Progenitor cell of endocrine pancreas (in vitro differentiated cells): ENCODE results near the gene RNF183. TPM values are rescaled to one million over a fixed set of nuclear protein-coding genes. Genes with fewer than 3 reads are reported as not detected.

ENCODE experiments used
- DNase-seq: peaks from one replicate; pipeline ENCODE4 v3.0.0; 2021; ENCODE audit warnings: low spot score; ENCODE audit not compliant: unreplicated experiment
- H3K27ac Mint-ChIP-seq: 2 replicates; pipeline ENCODE4 v1.8.0; 2021; ENCODE audit warnings: mild to moderate bottlenecking, moderate library complexity, mixed read lengths
- H3K27me3 Mint-ChIP-seq: 2 replicates; pipeline ENCODE4 v1.8.0; 2021; ENCODE audit warnings: mixed read lengths
- H3K36me3 Mint-ChIP-seq: 2 replicates; pipeline ENCODE4 v1.8.0; 2022; ENCODE audit warnings: mixed read lengths; ENCODE audit not compliant: insufficient read depth
- H3K4me1 Mint-ChIP-seq: 2 replicates; pipeline ENCODE4 v1.8.0; 2021; ENCODE audit warnings: low read depth, mixed read lengths
- H3K4me3 Mint-ChIP-seq: 2 replicates; pipeline ENCODE4 v1.8.0; 2021; ENCODE audit warnings: low read depth, mild to moderate bottlenecking, moderate library complexity, mixed read lengths
- H3K9me3 Mint-ChIP-seq: 2 replicates; pipeline ENCODE4 v1.8.0; 2021; ENCODE audit warnings: low read depth, mixed read lengths
- CTCF ChIP-seq: fragments of 200-600 bp; sonication (generic); IDR thresholded peaks from one replicate; pipeline ENCODE4 v1.5.0; 2021; ENCODE audit warnings: antibody characterized with exemption, mild to moderate bottlenecking; ENCODE audit not compliant: unreplicated experiment
- total RNA-seq: library from RNA; stranded (reverse); gene quantifications from 2 replicates; pipeline ENCODE4 v1.2.1, GENCODE V29; 2021

Gene RNF183
- total RNA-seq, 1 donor from 2014 or later, result 0.26 TPM

GRCh38 chr9:113349445-113350094 lies 46.4 kb upstream of the RNF183 start, which contains the start of gene BSPRY:
Gene BSPRY (plus strand): TSS chr9:113349541. CDS start chr9:113349580, 39 bp downstream.
- DNase-seq, result peak; percentile 41
- Mint-ChIP-seq H3K36me3 (peaks cover 4% of the 10 kb centered on the region), H3K9me3 (no peaks in the 10 kb centered on the region), H3K27ac (peak within 1 kb of the TSS; percentile 77), H3K4me3 (peak within 1 kb of the TSS; percentile 86), H3K27me3 (peaks cover 5% of the 10 kb centered on the region), H3K4me1 (peaks cover 9% of the 10 kb centered on the region)
- TF ChIP-seq CTCF, result no peak

GRCh38 chr9:113349066-113349444 lies 45.9 kb upstream of the RNF183 start:
- no peak for DNase-seq
- Mint-ChIP-seq H3K4me1 (peaks cover 9% of the 10 kb centered on the region), H3K9me3 (no peaks in the 10 kb centered on the region), H3K4me3 (peak overlapping the region; percentile 83), H3K36me3 (peaks cover 4% of the 10 kb centered on the region), H3K27ac (peak overlapping the region; percentile 77), H3K27me3 (peaks cover 5% of the 10 kb centered on the region)
- no peak for TF ChIP-seq CTCF

GRCh38 chr9:113348437-113348836 lies 45.3 kb upstream of the RNF183 start:
- H3K9me3 Mint-ChIP-seq, result no peaks in the 10 kb centered on the region
- H3K27me3 Mint-ChIP-seq, result peaks cover 5% of the 10 kb centered on the region
- DNase-seq, result no peak
- H3K4me1 Mint-ChIP-seq, result peaks cover 9% of the 10 kb centered on the region
- no peak overlapping the region for H3K27ac Mint-ChIP-seq
- H3K36me3 Mint-ChIP-seq, result peaks cover 4% of the 10 kb centered on the region
- no peak for TF ChIP-seq CTCF
- peak overlapping the region; percentile 83 for H3K4me3 Mint-ChIP-seq

GRCh38 chr9:113345671-113346070 lies 42.5 kb upstream of the RNF183 start:
- TF ChIP-seq CTCF, result no peak
- no peaks in the 10 kb centered on the region for H3K36me3 Mint-ChIP-seq
- no peak overlapping the region for H3K27ac Mint-ChIP-seq
- H3K4me3 Mint-ChIP-seq, result no peak overlapping the region
- no peaks in the 10 kb centered on the region for H3K9me3 Mint-ChIP-seq
- DNase-seq, result no peak
- peaks cover 7% of the 10 kb centered on the region for H3K4me1 Mint-ChIP-seq
- peaks cover 8% of the 10 kb centered on the region for H3K27me3 Mint-ChIP-seq

GRCh38 chr9:113345190-113345589 lies 42.0 kb upstream of the RNF183 start:
- H3K27ac Mint-ChIP-seq, result no peak overlapping the region
- H3K4me3 Mint-ChIP-seq, result no peak overlapping the region
- TF ChIP-seq CTCF, result no peak
- no peaks in the 10 kb centered on the region for H3K9me3 Mint-ChIP-seq
- peaks cover 8% of the 10 kb centered on the region for H3K27me3 Mint-ChIP-seq
- H3K4me1 Mint-ChIP-seq, result peaks cover 5% of the 10 kb centered on the region
- H3K36me3 Mint-ChIP-seq, result no peaks in the 10 kb centered on the region
- no peak for DNase-seq
